NCI-H2107 (cell line): ENCODE measurements around the gene BACE1.

Experiments
- DNase-seq: peaks from one replicate; lab custom pipeline; 2025; lab: John Stamatoyannopoulos, UW

Gene BACE1

DNA sequence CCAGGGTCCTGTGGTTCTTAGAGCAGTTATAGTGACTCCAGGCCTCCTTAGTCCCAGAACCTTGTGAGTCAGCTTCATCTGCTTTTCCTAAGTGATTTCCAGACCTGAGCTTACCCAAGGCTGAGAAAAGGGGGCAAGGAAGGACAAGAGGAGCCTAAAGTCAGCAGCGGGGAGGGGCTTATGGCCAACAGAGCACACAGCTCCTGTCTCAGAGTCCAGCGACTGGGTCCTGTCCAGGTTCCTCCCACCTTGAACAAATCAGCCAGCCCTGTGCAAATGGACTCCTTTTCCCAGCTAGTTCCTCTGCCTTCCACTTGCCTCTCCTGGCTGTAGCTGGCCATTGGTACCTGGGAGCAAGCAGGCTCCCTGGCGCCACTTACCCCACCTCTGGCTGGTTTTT is 10.9 kb downstream of the BACE1 start:
- no peak for DNase-seq

GRCh38 chr11:117303646-117304315 is 12.3 kb downstream of the BACE1 start:
- no peak for DNase-seq

GRCh38 chr11:117303101-117303500 is 13.0 kb downstream of the BACE1 start:
- DNase-seq: no peak

GRCh38 chr11:117302228-117302627 is 13.8 kb downstream of the BACE1 start:
- DNase-seq: no peak

DNA sequence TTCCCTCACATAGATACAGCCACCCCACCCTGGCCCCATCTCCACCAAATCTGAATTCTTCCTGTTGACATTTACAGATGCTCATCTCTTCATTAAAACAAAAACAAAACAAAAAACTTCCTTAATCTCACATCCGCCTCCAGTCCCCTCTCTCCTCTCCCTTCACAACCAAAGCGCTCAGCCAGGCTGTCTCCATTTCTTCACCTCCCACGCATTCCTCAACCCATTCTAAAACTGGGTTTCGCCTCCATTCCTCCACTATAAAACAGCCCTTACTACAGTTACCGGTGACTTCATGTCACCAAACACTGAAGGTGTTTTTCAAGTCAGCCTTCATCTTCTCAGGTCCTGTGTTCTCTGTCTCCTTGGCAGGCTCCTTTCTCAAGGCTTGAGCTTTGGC is 15.3 kb downstream of the BACE1 start:
- no peak for DNase-seq

DNA sequence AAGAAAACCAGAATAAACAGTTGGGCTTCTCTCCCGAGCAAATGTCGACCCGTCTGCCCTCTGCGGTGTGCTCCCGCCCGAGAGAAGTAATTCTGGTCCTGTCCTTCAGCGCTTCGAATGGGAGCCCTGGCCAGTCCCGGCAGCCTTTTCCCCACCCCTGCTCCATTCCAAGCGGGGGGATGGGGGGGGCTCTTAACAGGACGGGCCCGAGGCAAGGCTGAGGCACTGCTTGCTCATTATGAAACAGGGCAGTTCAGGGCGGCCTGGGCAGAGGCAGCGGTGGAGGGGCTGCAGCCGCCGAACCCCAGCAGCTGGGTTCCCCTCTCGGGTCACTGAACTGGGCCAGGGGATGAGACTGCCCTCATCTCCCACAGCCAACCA is 15.8 kb downstream of the BACE1 start:
- no peak for DNase-seq

- no peak for DNase-seq
These were observed 16.4 kb downstream of the BACE1 start for GRCh38 chr11:117299351-117300282.

- no peak for DNase-seq
These were observed 17.9 kb downstream of the BACE1 start for GRCh38 chr11:117298195-117298594.

GRCh38 chr11:117296881-117297280 is 19.2 kb downstream of the BACE1 start:
- no peak for DNase-seq

GRCh38 chr11:117295438-117296137 is 20.5 kb downstream of the BACE1 start:
- no peak for DNase-seq

DNA sequence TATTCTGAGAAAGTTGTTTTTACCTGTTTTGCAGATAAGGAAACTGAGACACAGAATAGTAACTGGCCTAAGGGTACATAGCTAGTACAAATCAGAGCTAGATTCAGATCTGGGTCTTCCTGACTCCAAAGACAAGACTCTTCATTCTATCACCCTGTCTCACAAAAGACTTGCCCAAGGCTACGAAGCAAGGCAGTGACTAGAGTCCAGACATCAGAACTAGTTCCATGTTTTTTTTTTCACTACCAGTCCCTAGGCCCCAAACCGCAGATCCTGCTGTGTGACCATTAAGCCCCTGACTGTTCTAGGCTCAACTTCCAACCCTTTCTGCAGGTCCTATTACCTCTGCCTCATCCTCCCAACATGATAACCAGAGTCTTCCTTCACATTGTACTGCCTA is 23.4 kb downstream of the BACE1 start:
- DNase-seq: no peak

DNA sequence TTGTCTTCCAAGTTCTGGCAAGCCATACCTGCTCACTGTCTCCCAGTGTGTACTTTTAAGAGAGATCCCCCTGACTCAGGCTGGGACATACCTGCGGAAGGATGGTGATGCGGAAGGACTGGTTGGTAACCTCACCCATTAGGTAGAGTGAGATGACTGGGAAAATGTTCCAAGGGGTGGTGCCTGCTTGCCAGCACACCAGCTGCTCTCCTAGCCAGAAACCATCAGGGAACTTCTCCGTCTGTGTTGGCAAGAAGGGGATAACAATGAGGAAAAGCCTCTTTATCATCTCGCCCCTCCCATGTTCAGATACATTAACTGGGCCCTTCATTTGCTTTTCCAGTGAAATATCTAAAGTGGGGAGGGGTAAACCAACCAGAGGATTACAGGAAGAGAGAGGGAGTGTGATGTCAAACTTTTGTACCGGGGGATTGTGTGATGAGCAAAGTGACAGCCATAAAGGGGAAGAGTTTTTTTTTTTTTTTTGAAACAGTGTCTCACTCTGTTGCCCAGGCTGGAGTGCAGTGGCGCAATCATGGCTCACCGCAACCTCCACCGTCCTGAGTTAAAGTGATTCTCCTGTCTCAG is 25.2 kb downstream of the BACE1 start, which contains the start of gene BACE1-AS:
BACE1-AS (plus strand) TSS at position 538 of the 588 bp plus-strand sequence.
- DNase-seq: no peak

DNA sequence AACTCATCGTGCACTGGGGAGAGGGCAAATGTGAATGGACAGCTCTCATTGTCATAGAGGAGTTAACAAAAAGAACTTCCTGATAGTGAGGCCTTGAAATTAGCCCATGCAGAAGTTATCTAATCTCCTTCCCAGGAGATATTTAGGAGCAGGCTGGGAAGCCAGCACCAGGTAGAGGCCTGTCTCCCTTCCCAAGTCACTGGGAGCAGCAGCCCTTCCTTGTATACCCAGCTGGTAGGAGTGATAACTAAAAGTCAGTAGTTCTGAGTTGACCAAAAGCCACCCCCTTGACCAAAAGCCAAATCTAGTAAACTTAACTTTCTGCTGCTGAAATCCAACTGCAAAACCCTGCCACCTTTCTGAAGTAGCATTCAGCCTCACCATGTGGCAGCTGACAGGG is 26.3 kb downstream of the BACE1 start:
- no peak for DNase-seq

GRCh38 chr11:117287668-117288067 is 28.4 kb downstream of the BACE1 start:
- no peak for DNase-seq

- DNase-seq: no peak
These were observed 29.5 kb downstream of the BACE1 start for GRCh38 chr11:117286588-117286987.

DNA sequence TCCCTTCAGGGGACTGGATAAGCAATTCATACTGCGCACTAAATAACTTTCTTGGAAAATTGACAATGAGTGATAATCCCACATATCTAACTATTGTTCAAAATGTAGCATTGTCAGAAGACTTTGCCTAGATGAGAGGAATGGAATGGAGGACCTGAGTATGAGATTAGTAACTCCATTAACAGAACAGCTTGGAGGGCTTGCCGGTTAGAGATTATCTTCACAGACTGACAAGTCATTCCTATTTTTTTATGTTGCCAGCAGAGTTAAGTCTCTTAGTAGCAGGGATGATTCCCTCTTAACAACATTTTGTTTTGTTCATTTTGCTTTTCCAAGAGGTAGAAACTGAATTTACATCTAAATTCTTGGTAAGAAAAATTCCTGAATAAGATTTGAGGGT is 32.0 kb downstream of the BACE1 start:
- no peak for DNase-seq

DNA sequence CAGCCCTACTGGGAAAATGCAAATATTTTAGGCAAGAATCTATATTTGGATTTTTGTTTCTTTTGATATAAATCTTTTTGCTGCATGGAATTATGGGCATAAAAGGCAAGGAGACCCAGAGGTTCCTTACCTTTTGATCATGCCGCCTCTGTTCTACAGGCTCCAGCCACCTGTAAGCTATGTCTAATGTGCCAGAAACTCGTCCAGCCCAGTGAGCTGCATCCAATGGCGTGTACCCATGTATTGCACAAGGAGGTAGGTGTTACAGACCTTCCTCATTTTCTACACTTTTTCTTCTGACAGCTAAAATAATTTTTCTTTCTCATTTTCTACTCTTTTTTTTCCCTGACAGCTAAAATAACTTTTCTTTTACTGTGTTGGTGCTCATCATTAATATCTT is 33.1 kb downstream of the BACE1 start:
- DNase-seq: no peak

GRCh38 chr11:117281869-117282268 is 34.2 kb downstream of the BACE1 start:
- no peak for DNase-seq

- no peak for DNase-seq
These were observed 34.9 kb downstream of the BACE1 start for GRCh38 chr11:117281159-117281558.

GRCh38 chr11:117279711-117280376 is 36.2 kb downstream of the BACE1 start:
- no peak for DNase-seq

DNA sequence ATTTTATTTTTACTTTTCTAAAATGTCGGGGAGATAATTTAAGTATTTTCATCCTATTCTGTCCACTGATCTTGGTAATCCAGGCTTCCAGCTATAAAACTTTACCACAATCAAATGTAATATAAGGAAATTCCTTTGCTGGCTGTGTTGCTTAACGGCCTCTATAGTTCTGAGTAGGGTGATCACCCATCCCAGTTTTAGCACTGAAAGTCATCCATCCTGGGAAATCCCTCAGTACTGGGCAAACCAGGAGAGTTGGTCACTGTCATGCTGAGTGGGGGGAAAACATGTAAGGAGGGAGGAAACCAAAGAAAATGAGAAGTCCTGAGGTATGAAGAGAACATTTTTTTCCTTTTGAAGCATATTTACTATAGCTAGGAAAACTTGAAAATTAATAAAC is 37.7 kb downstream of the BACE1 start:
- DNase-seq: no peak
